Right atrium auricular region (tissue), 2 donors: ENCODE measurements around the gene NPPA. TPM values are rescaled to one million over a fixed set of nuclear protein-coding genes. Genes with fewer than 3 reads are reported as not detected.
A peak's percentile ranks its signal among the peaks of the same experiment; 100 is the strongest.

Experiments used
- DNase-seq: peaks from one replicate; pipeline ENCODE4 v3.0.0-alpha.2; 2019; ENCODE audit warnings: low spot score
- H3K27ac ChIP-seq, 2 donors: fragments of 200-600 bp; sonication (generic); 1 replicate in 1 of 2; 2 replicates in 1 of 2; pipeline ENCODE4 v1.5.1; 2016 to 2019
- H3K27me3 ChIP-seq, 2 donors: fragments of 200-600 bp; sonication (generic); one replicate each; pipeline versions ENCODE4 v1.5.1 to v1.6.0; 2017 to 2019
- H3K36me3 ChIP-seq: fragments of 200-600 bp; sonication (generic); one replicate; pipeline ENCODE4 v1.5.1; 2016
- H3K4me1 ChIP-seq, 2 donors: fragments of 200-600 bp; sonication (generic); one replicate each; pipeline versions ENCODE4 v1.5.1 to v1.6.0; 2017 to 2019
- H3K4me3 ChIP-seq, 2 donors: fragments of 200-600 bp; sonication (generic); 1 replicate in 1 of 2; 2 replicates in 1 of 2; pipeline ENCODE4 v1.5.1; 2017 to 2019; ENCODE audit warnings: mild to moderate bottlenecking in 1 of 2, moderate library complexity in 1 of 2
- H3K9me3 ChIP-seq, 2 donors: fragments of 200-600 bp; sonication (generic); one replicate each; pipeline ENCODE4 v1.5.1; 2019
- total RNA-seq, 2 donors: library from RNA; depleted of rRNA; stranded (reverse); fragments of >200 nt; gene quantifications; one replicate each; pipeline ENCODE4 v1.1.0, GENCODE V29; 2016
- TF ChIP-seq, protein P1 (sequence below), 2 donors: fragments of 200-600 bp; sonication (generic); IDR thresholded peaks; one replicate each; pipeline ENCODE4 v1.5.1; 2019; ENCODE audit warnings: antibody characterized with exemption in 2 of 2

Gene NPPA
- total RNA-seq, 2 donors from 2014 or later: 98,870 to 132,613 TPM

DNA sequence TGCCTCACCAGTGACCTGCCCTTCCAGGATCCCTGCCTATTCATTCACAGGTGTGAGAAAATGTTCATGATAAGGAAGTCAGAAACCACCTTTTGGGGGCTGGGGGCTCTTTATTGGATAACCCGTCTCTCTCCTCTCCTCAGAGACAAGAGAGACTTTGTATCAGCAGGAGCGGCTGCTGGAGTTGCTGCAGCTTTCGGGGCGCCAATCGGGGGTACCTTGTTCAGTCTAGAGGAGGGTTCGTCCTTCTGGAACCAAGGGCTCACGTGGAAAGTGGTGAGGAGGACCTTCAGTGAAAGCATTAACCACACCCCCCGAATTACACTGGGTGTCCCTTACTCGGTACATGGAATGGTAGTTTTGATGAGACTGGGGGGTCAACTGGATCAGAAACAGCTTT, 20.6 kb downstream of the NPPA start:
- Histone ChIP-seq H3K4me1 (no peaks in the 10 kb centered on the region), H3K27ac (no peak overlapping the region), H3K36me3 (peaks cover 89% of the 10 kb centered on the region), H3K9me3 (no peaks in the 10 kb centered on the region), H3K4me3 (no peak overlapping the region), H3K27me3 (no peaks in the 10 kb centered on the region)
- DNase-seq: no peak
- TF ChIP-seq, protein P1, sequence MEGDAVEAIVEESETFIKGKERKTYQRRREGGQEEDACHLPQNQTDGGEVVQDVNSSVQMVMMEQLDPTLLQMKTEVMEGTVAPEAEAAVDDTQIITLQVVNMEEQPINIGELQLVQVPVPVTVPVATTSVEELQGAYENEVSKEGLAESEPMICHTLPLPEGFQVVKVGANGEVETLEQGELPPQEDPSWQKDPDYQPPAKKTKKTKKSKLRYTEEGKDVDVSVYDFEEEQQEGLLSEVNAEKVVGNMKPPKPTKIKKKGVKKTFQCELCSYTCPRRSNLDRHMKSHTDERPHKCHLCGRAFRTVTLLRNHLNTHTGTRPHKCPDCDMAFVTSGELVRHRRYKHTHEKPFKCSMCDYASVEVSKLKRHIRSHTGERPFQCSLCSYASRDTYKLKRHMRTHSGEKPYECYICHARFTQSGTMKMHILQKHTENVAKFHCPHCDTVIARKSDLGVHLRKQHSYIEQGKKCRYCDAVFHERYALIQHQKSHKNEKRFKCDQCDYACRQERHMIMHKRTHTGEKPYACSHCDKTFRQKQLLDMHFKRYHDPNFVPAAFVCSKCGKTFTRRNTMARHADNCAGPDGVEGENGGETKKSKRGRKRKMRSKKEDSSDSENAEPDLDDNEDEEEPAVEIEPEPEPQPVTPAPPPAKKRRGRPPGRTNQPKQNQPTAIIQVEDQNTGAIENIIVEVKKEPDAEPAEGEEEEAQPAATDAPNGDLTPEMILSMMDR (IDR thresholded peaks at IDR 0.05): no peak

DNA sequence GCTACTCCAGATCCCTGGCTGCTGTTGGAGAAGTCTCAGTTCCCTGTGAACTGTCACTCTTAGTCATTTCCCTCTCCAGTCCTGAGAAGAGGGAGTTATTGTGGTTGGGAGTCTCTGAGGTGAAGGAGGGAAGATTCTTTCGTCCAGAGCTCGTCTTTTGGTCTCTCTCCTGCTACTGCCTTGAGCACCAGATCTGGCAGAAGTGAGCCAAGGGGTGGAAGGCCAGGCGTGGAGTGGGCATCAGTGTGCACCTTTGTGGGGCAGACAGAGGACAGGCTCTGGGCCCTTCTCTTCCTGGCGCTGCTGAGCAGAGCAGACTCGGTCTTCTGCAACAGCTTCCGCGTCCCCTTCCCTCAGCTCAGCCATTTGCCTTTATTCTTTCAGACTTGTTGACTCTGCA, 22.5 kb downstream of the NPPA start:
- no peak for DNase-seq
- H3K36me3 ChIP-seq: peaks cover 89% of the 10 kb centered on the region
- H3K27me3 ChIP-seq: no peaks in the 10 kb centered on the region
- H3K4me3 ChIP-seq: no peak overlapping the region
- H3K9me3 ChIP-seq: no peaks in the 10 kb centered on the region
- H3K4me1 ChIP-seq: no peaks in the 10 kb centered on the region
- H3K27ac ChIP-seq: no peak overlapping the region
- TF ChIP-seq, protein P1 (IDR thresholded peaks at IDR 0.05): no peak

DNA sequence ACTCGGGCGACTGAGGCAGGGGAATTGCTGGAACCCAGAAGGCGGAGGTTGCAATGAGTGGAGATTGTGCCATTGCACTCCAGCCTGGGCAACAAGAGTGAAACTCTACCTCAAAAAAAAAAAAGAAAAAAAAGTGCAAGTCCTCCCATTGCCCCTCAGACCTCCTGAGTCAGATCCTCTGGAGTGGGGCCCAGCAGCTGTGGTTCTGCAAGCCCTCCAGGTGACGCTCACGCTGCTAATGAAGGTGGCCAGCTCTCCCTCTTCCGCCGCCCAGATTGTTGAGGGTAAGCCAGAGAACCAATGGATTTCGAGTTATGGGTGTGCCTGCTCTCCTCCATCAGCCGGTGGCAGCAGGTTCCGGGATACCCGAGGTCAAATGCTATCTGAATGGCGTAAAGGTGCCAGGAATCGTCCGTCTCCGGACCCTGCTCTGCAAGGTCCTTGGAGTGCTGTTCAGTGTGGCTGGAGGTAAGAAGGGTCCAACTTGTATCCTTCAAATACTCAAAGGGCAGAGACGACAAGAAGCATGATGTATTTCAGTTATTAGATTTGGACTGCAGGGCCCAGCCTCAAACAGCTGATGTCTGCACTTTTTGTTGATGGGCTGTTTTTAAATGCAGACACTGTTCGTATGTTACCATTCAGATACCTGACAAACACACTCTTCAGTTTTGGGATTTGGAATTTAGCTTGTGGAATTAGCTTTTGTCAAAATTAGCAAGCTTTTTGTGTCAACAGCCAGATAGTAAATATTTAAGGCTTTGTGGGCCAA, 24.0 kb downstream of the NPPA start:
- Histone ChIP-seq H3K9me3 (no peaks in the 10 kb centered on the region), H3K36me3 (peaks cover 90% of the 10 kb centered on the region), H3K4me1 (no peaks in the 10 kb centered on the region), H3K27ac (no peak overlapping the region), H3K27me3 (no peaks in the 10 kb centered on the region), H3K4me3 (no peak overlapping the region)
- TF ChIP-seq, protein P1 (IDR thresholded peaks at IDR 0.05): no peak
- no peak for DNase-seq

DNA sequence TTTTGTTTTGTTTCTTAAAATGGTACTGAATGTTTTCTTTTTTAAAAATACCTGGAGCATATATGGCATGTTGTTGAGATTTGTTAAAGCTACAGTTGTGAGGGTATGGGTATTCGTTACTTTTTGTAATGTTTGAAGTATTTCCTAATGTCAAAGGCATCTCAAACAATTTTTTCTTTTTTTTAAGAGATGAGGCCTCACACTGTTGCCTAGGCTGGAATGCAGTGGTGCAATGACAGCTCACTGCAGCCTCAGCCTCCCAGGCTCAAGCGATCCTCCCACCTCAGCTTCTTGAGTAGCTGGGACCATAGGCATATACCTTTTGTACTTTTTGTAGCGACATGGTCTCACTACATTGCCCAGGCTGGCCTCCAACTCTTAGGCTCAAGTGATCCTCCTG, 25.5 kb downstream of the NPPA start:
- Histone ChIP-seq H3K36me3 (peaks cover 91% of the 10 kb centered on the region), H3K27ac (peak overlapping the region in 1 of 2 donors; percentile 27), H3K4me3 (no peak overlapping the region), H3K27me3 (no peaks in the 10 kb centered on the region), H3K9me3 (no peaks in the 10 kb centered on the region), H3K4me1 (no peaks in the 10 kb centered on the region)
- TF ChIP-seq, protein P1 (IDR thresholded peaks at IDR 0.05): no peak
- no peak for DNase-seq

DNA sequence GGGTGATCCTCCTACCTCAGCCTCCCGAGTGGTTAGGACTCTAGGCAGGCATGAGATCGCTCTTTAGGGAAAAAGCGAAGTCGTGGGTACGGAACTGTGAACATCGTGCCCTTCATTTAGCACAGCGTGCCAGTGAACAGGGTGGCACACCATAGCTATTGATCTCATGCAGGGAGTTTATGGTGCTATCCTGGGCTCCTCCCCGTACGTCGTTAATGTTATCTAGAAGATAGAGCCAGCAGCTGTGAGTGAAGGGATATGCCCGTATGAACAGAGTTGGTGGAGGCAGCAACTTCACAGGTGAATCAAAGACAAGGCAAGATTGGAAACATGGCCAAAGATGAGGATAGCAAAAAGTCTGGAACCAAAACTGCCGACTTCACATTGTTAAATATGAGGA, 30.4 kb downstream of the NPPA start:
- TF ChIP-seq, protein P1 (IDR thresholded peaks at IDR 0.05): no peak
- no peak overlapping the region for H3K27ac ChIP-seq
- no peaks in the 10 kb centered on the region for H3K4me1 ChIP-seq
- no peaks in the 10 kb centered on the region for H3K9me3 ChIP-seq
- H3K27me3 ChIP-seq: no peaks in the 10 kb centered on the region
- H3K4me3 ChIP-seq: no peak overlapping the region
- peaks cover 83% of the 10 kb centered on the region for H3K36me3 ChIP-seq
- no peak for DNase-seq

DNA sequence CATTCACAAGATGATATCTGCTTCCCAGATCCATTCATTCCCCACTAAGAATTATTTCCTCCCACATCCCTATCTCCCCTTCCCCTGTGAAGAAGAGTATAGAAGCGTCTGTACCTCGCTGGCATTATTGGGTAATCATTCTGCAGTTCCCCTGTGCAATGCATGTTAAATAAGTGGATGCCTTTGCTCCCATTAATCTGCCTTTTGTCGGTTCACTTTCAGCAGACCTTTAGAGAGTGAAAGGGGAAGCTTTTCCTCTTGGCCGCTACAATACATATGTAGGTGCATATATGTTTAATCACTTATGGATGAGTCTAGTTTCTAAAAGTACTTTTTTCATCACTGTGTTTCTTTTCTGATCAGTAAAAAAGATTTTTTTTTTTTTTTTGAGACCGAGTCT, 34.6 kb downstream of the NPPA start:
- H3K27ac ChIP-seq: no peak overlapping the region
- DNase-seq: no peak
- no peak overlapping the region for H3K4me3 ChIP-seq
- TF ChIP-seq, protein P1 (IDR thresholded peaks at IDR 0.05): no peak
- H3K4me1 ChIP-seq: peaks cover 0 to 12% of the 10 kb centered on the region in 2 donors
- peaks cover 76% of the 10 kb centered on the region for H3K36me3 ChIP-seq
- H3K27me3 ChIP-seq: no peaks in the 10 kb centered on the region
- no peaks in the 10 kb centered on the region for H3K9me3 ChIP-seq
